NCI-H1436 (cell line): ENCODE measurements around the gene TRIM43B.
"Not testable (repeated sequence)": the region's sequence is repeated elsewhere in the genome, so short reads cannot be mapped to it uniquely, and the experiment has no call there.

Experiments
- DNase-seq: peaks from one replicate; lab custom pipeline; 2025; lab: John Stamatoyannopoulos, UW

The TRIM43B gene

GRCh38 chr2:95433973-95434372 lies 50.6 kb downstream of the TRIM43B start:
- not testable (repeated sequence) for DNase-seq

GRCh38 chr2:95433373-95433772 lies 51.2 kb downstream of the TRIM43B start:
- DNase-seq = not testable (repeated sequence)

- DNase-seq = not testable (repeated sequence)
These were observed 54.6 kb downstream of the TRIM43B start for GRCh38 chr2:95429748-95430467.

- DNase-seq = not testable (repeated sequence)
These were observed 57.2 kb downstream of the TRIM43B start for GRCh38 chr2:95427196-95427867.
